ENCODE results near the gene SSX2IP. TPM values are rescaled to one million over a fixed set of nuclear protein-coding genes. Genes with fewer than 3 reads are reported as not detected.

SSX2IP gene
- total and polyA plus RNA-seq, 2 donors from 2014 or later: 12.1 to 18.2 TPM

DNA sequence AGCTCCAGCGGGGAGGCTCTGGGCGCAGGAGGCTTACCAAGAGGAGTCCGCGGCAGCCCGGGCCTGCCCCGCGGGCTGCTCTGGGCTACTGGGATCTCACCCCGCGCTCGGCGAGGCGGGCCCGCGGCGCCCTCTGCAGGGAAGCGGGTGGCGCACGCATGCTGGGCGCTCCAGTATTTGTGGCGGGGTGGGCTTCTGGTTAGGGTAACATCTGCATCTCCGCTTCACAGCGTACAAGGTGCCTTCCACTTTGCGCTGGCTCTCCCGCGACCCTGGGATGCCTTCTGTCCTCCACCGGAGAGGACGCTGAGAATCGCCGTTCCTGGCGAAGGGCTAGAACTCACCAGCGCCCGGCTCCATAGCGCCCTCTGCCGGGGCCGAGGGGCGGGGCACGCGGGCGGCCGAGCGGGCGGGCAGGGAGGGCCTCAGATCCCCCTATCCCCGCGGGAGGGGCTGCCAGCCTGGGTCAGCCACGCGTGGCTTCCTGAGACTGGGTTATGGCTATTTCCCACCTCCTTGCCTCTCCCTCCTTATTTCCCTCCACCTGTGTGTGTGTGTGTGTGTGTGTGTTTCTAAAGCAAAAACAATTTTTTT is 69.4 kb downstream of the SSX2IP start:
- FAIRE-seq: no peak
- TF ChIP-seq, protein P1, sequence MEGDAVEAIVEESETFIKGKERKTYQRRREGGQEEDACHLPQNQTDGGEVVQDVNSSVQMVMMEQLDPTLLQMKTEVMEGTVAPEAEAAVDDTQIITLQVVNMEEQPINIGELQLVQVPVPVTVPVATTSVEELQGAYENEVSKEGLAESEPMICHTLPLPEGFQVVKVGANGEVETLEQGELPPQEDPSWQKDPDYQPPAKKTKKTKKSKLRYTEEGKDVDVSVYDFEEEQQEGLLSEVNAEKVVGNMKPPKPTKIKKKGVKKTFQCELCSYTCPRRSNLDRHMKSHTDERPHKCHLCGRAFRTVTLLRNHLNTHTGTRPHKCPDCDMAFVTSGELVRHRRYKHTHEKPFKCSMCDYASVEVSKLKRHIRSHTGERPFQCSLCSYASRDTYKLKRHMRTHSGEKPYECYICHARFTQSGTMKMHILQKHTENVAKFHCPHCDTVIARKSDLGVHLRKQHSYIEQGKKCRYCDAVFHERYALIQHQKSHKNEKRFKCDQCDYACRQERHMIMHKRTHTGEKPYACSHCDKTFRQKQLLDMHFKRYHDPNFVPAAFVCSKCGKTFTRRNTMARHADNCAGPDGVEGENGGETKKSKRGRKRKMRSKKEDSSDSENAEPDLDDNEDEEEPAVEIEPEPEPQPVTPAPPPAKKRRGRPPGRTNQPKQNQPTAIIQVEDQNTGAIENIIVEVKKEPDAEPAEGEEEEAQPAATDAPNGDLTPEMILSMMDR (IDR thresholded peaks at IDR 0.05; ENCODE audit: borderline replicate concordance, extremely low read depth, insufficient read depth): peak; percentile 85
- DNase-seq: peak; percentile 92 to 94 (median 93)
- Histone ChIP-seq H3K9ac (ENCODE audit: low read length in 3 of 3) (peak overlapping the region; percentile 24 to 73 (median 51)), H3K36me3 (ENCODE audit: control insufficient read depth in 2 of 3, insufficient read depth in 3 of 3, low read length in 3 of 3) (no peaks in the 10 kb centered on the region), H3K27me3 (ENCODE audit: control insufficient read depth, insufficient read depth, low read length) (no peaks in the 10 kb centered on the region), H3K9me3 (ENCODE audit: control insufficient read depth in 2 of 3, insufficient read depth in 1 of 3, low read length in 3 of 3) (no peaks in the 10 kb centered on the region), H3K4me1 (ENCODE audit: control insufficient read depth in 2 of 3, insufficient read depth in 2 of 3, low read depth in 1 of 3, low read length in 3 of 3) (no peaks in the 10 kb centered on the region), H3K4me3 (ENCODE audit: low read length in 3 of 3) (peak overlapping the region; percentile 75 to 88 (median 87)), H3K27ac (ENCODE audit: low read depth in 2 of 2, low read length in 2 of 2) (peak overlapping the region; percentile 3 to 32)
- intact Hi-C loops (cut with DNase I): loop anchor here (10.0 kb wide), 1 partner anchor 476 kb away; the partner anchor contains the start of gene PRKACB

DNA sequence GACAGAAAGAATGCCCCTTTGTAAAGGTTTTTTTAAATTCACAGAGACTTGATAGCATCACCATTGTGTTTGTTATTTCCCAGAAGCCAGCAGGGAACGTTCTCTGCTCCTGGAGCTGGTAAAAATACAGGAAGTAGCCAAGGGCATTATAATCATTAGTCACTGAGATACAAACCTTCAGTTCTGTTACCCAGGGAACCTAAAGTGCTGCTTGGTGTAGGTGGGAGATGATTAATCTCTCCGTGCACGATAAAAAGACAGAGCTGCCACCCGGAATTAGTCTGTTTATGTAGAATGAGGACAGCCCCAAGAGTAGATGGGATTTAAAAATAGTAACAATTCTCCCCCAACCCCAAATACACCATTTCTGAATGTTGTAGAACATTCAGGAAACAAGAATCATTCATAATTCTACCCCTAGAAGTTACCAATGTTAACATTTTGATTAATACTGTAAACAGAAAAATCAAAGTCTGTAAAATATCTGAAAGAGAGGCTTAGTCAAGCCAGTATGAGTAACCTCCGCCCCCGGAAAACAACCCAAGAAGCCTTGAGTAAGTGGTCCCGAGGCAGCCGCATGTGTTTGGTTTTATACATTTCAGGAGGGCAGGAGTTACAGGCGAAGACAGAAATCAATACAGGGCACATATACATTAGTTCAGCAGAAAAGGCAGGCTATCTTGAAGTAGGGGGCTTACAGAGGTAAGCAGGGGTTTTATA is 70.7 kb downstream of the SSX2IP start:
- no peak overlapping the region for H3K4me3 ChIP-seq (ENCODE audit: low read length in 3 of 3)
- no peaks in the 10 kb centered on the region for H3K9me3 ChIP-seq (ENCODE audit: control insufficient read depth in 2 of 3, insufficient read depth in 1 of 3, low read length in 3 of 3)
- no peak overlapping the region for H3K9ac ChIP-seq (ENCODE audit: low read length in 3 of 3)
- DNase-seq: peak in 1 of 5 donors; percentile 24
- H3K27me3 ChIP-seq (ENCODE audit: control insufficient read depth, insufficient read depth, low read length): no peaks in the 10 kb centered on the region
- H3K27ac ChIP-seq (ENCODE audit: low read depth in 2 of 2, low read length in 2 of 2): no peak overlapping the region
- H3K36me3 ChIP-seq (ENCODE audit: control insufficient read depth in 2 of 3, insufficient read depth in 3 of 3, low read length in 3 of 3): no peaks in the 10 kb centered on the region
- intact Hi-C loops (cut with DNase I): loop anchor here (10.0 kb wide), 1 partner anchor 475 kb away; the partner anchor contains the start of gene PRKACB
- H3K4me1 ChIP-seq (ENCODE audit: control insufficient read depth in 2 of 3, insufficient read depth in 2 of 3, low read depth in 1 of 3, low read length in 3 of 3): no peaks in the 10 kb centered on the region
- TF ChIP-seq, protein P1 (IDR thresholded peaks at IDR 0.05; ENCODE audit: borderline replicate concordance, extremely low read depth, insufficient read depth): no peak
- FAIRE-seq: no peak

- no peak overlapping the region for H3K9ac ChIP-seq (ENCODE audit: low read length in 3 of 3)
- intact Hi-C loops (cut with DNase I): no loop called here
These were observed 72.9 kb downstream of the SSX2IP start for GRCh38 chr1:84617349-84617748.

More at GRCh38 chr1:84617349-84617748, 72.9 kb downstream of the SSX2IP start:
- DNase-seq (no peak), FAIRE-seq (no peak)
- H3K27me3 ChIP-seq (ENCODE audit: control insufficient read depth, insufficient read depth, low read length): no peaks in the 10 kb centered on the region
- H3K9me3 ChIP-seq (ENCODE audit: control insufficient read depth in 2 of 3, insufficient read depth in 1 of 3, low read length in 3 of 3): no peaks in the 10 kb centered on the region
- H3K36me3 ChIP-seq (ENCODE audit: control insufficient read depth in 2 of 3, insufficient read depth in 3 of 3, low read length in 3 of 3): no peaks in the 10 kb centered on the region
- H3K4me1 ChIP-seq (ENCODE audit: control insufficient read depth in 2 of 3, insufficient read depth in 2 of 3, low read depth in 1 of 3, low read length in 3 of 3): no peaks in the 10 kb centered on the region
- TF ChIP-seq, protein P1 (IDR thresholded peaks at IDR 0.05; ENCODE audit: borderline replicate concordance, extremely low read depth, insufficient read depth): no peak
- no peak overlapping the region for H3K4me3 ChIP-seq (ENCODE audit: low read length in 3 of 3)
- no peak overlapping the region for H3K27ac ChIP-seq (ENCODE audit: low read depth in 2 of 2, low read length in 2 of 2)
